ENCODE results near the gene CEP112. TPM values are rescaled to one million over a fixed set of nuclear protein-coding genes. Genes with fewer than 3 reads are reported as not detected.
A peak's percentile ranks its signal among the peaks of the same experiment; 100 is the strongest.

The CEP112 gene
- total and polyA plus RNA-seq, 10 of the 15 experiments (the other 5 are each of a cell fraction or from before 2014, with no cell fraction given): 0.11 to 3.8 (median 0.32) TPM; not detected in 1

- Histone ChIP-seq H3K4me2 (ENCODE audit: control insufficient read depth, insufficient read depth) (peak overlapping the region; percentile 62), H3K27me3 (replicated peaks in 1 of 2; ENCODE audit: control insufficient read depth in 2 of 2, insufficient read depth in 2 of 2, low read length in 1 of 2) (no peaks in the 10 kb centered on the region), H3K9ac (ENCODE audit: control insufficient read depth, insufficient read depth, low read length) (no peak overlapping the region), H3K27ac (ENCODE audit: control insufficient read depth, insufficient read depth) (0 out of 2 replicates have a peak overlapping the region, but pooled peaks have one; percentile 46), H4K20me1 (ENCODE audit: control insufficient read depth, insufficient read depth) (no peaks in the 10 kb centered on the region), H2AFZ (ENCODE audit: control insufficient read depth, low read depth, low read length) (peak overlapping the region; percentile 90), H3K4me3 (no peak overlapping the region; the same call in 1 of the 2 replicates), H3K4me1 (ENCODE audit: control insufficient read depth, insufficient read depth, low read length) (peaks cover 6% of the 10 kb centered on the region; the same call in 1 of the 2 replicates), H3K36me3 (ENCODE audit: control insufficient read depth in 2 of 2, insufficient read depth in 2 of 2, low read length in 1 of 2) (no peaks in the 10 kb centered on the region), H3K79me2 (ENCODE audit: control insufficient read depth, insufficient read depth, low read length) (no peaks in the 10 kb centered on the region), H3K9me3 (replicated peaks; ENCODE audit: control insufficient read depth, insufficient read depth, low read length) (no peaks in the 10 kb centered on the region)
- POLR2A ChIA-PET: no interaction called here
- peak; percentile 42 for DNase-seq (ENCODE audit: low read depth, low spot score)
- under 1% methylated on average over 5 of the region's 5 CpGs for WGBS (ENCODE audit: insufficient coverage, insufficient replicate concordance, low lambda C conversion rate, missing lambda C conversion rate)
- CTCF ChIA-PET: interaction anchor here (0.8 to 1.0 kb wide), 3 partner anchors 12 to 74 kb away, joined by 3 read pairs; no protein-coding TSS in a partner anchor
- peak; percentile 93 for ATAC-seq
- BruUV-seq (replicated peaks): no TSS peak
- RAD21 ChIA-PET (ENCODE audit: unreplicated experiment): no interaction called here
- in situ Hi-C loops (cut with MboI): no loop called here
- intact Hi-C loops (cut with micrococcal nuclease; ENCODE audit: unreplicated experiment): no loop called here
- SMC1A ChIA-PET (ENCODE audit: uncharacterized antibody, unreplicated experiment): interaction anchor here (0.9 to 1.1 kb wide), 2 partner anchors 11 to 19 kb away, joined by 3 read pairs; no protein-coding TSS in a partner anchor
- no peak for FAIRE-seq
- TF ChIP-seq IRF4 (IDR thresholded peaks at IDR 0.05; ENCODE audit: low read depth, low read length) (0 out of 2 replicates have a peak, but pooled peaks have one; percentile 19), CREM (IDR thresholded peaks at IDR 0.05; ENCODE audit: low read depth) (peak; percentile 65; the same call in 1 of the 2 replicates), BACH1 (IDR thresholded peaks at IDR 0.05; ENCODE audit: borderline replicate concordance) (no peak), IKZF1 (conservative IDR thresholded peaks at IDR 0.05) (peak; percentile 64), NR2F1 (conservative IDR thresholded peaks at IDR 0.05) (peak; percentile 80), NBN (IDR thresholded peaks at IDR 0.05) (0 out of 2 replicates have a peak, but pooled peaks have one; percentile 35), BRCA1 (IDR thresholded peaks at IDR 0.05; ENCODE audit: low read depth, low read length) (no peak), ZZZ3 (IDR thresholded peaks at IDR 0.05; ENCODE audit: control insufficient read depth, insufficient read length, low read depth) (no peak), IKZF2 (IDR thresholded peaks at IDR 0.05) (peak; percentile 74 to 75; a peak in 3 of 4 replicates), JUNB (IDR thresholded peaks at IDR 0.05) (peak; percentile 91), BCL11A (IDR thresholded peaks at IDR 0.05; ENCODE audit: low read depth, low read length) (peak; percentile 33; the same call in 1 of the 2 replicates), ATF7 (IDR thresholded peaks at IDR 0.05; ENCODE audit: low read depth) (peak; percentile 78), HSF1 (IDR thresholded peaks at IDR 0.05; ENCODE audit: low read depth, low read length) (no peak), FOXM1 (IDR thresholded peaks at IDR 0.05; ENCODE audit: low read depth, low read length) (peak; percentile 81; the same call in 1 of the 2 replicates), EED (IDR thresholded peaks at IDR 0.05; ENCODE audit: low read depth) (peak; percentile 61), BHLHE40 (IDR thresholded peaks at IDR 0.05; ENCODE audit: borderline replicate concordance in 1 of 2, low read depth in 2 of 2, low read length in 1 of 2) (peak in 1 of 2 experiments; percentile 50; a peak in 1 of 4 replicates), EP300 (IDR thresholded peaks at IDR 0.05; ENCODE audit: borderline replicate concordance in 1 of 2, control insufficient read depth in 1 of 2, low read depth in 2 of 2, low read length in 2 of 2) (0 out of 4 replicates have a peak, but pooled peaks of 1 of the 2 experiments have one; percentile 35), JUND (IDR thresholded peaks at IDR 0.05; ENCODE audit: low read depth, low read length) (no peak)
- TF ChIP-seq, protein P1, sequence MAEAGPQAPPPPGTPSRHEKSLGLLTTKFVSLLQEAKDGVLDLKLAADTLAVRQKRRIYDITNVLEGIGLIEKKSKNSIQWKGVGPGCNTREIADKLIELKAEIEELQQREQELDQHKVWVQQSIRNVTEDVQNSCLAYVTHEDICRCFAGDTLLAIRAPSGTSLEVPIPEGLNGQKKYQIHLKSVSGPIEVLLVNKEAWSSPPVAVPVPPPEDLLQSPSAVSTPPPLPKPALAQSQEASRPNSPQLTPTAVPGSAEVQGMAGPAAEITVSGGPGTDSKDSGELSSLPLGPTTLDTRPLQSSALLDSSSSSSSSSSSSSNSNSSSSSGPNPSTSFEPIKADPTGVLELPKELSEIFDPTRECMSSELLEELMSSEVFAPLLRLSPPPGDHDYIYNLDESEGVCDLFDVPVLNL (IDR thresholded peaks at IDR 0.05; ENCODE audit: low read depth, low read length): no peak
- TF ChIP-seq, protein P2, sequence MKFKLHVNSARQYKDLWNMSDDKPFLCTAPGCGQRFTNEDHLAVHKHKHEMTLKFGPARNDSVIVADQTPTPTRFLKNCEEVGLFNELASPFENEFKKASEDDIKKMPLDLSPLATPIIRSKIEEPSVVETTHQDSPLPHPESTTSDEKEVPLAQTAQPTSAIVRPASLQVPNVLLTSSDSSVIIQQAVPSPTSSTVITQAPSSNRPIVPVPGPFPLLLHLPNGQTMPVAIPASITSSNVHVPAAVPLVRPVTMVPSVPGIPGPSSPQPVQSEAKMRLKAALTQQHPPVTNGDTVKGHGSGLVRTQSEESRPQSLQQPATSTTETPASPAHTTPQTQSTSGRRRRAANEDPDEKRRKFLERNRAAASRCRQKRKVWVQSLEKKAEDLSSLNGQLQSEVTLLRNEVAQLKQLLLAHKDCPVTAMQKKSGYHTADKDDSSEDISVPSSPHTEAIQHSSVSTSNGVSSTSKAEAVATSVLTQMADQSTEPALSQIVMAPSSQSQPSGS (IDR thresholded peaks at IDR 0.05; ENCODE audit: low read length): peak; percentile 80
- TF ChIP-seq, protein P3, sequence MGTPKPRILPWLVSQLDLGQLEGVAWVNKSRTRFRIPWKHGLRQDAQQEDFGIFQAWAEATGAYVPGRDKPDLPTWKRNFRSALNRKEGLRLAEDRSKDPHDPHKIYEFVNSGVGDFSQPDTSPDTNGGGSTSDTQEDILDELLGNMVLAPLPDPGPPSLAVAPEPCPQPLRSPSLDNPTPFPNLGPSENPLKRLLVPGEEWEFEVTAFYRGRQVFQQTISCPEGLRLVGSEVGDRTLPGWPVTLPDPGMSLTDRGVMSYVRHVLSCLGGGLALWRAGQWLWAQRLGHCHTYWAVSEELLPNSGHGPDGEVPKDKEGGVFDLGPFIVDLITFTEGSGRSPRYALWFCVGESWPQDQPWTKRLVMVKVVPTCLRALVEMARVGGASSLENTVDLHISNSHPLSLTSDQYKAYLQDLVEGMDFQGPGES (IDR thresholded peaks at IDR 0.05): no peak
Observed at GRCh38 chr17:65892912-65893377, 299.0 kb downstream of the CEP112 start.

Measured in GM12878 (cell line).